Esophagus squamous epithelium (tissue), 4 donors: ENCODE data around the gene ABR.

Source experiments
- CTCF ChIP-seq, 6 experiments: fragments of 450-650 bp in 4 of 6; fragments of 200-600 bp in 2 of 6; sonication (generic) in 2 of 6; IDR thresholded peaks; one replicate each; pipeline ENCODE4 v1.5.1; 2016 to 2019; ENCODE audit warnings: antibody characterized with exemption in 6 of 6, mild to moderate bottlenecking in 4 of 6, moderate library complexity in 4 of 6
- POLR2A ChIP-seq, 4 donors: fragments of 450-650 bp; IDR thresholded peaks; one replicate each; pipeline ENCODE4 v1.6.1; 2017; ENCODE audit warnings: antibody characterized with exemption in 4 of 4, mild to moderate bottlenecking in 4 of 4, moderate library complexity in 3 of 4

GRCh38 chr17:1029922-1030644 is 149.7 kb downstream of the ABR start:
- no peak for TF ChIP-seq CTCF (IDR thresholded peaks at IDR 0.05)
- TF ChIP-seq POLR2A (IDR thresholded peaks at IDR 0.05): no peak
